Endodermal cell (in vitro differentiated cells): ENCODE measurements around the gene SLC24A4. TPM values are rescaled to one million over a fixed set of nuclear protein-coding genes. Genes with fewer than 3 reads are reported as not detected.

Source experiments
- DNase-seq: peaks from one replicate; pipeline ENCODE4 v3.0.0-alpha.2; 2017
- H3K27ac ChIP-seq: 2 replicates; pipeline ENCODE4 v1.5.1; 2013; ENCODE audit warnings: mild to moderate bottlenecking, low read depth, low read length, moderate library complexity
- H3K27me3 ChIP-seq: 2 replicates; pipeline ENCODE4 v1.6.1; 2013; ENCODE audit warnings: mild to moderate bottlenecking, low read length, moderate library complexity; ENCODE audit not compliant: insufficient read depth, control insufficient read depth, poor library complexity, severe bottlenecking
- H3K36me3 ChIP-seq: 2 replicates; pipeline ENCODE4 v1.7.0; 2013; ENCODE audit warnings: mild to moderate bottlenecking, low read length, moderate library complexity; ENCODE audit not compliant: control insufficient read depth, insufficient read depth
- H3K4me1 ChIP-seq: one replicate; pipeline ENCODE4 v1.7.0; 2013; ENCODE audit warnings: low read length; ENCODE audit not compliant: control insufficient read depth, insufficient read depth
- H3K4me3 ChIP-seq: 2 replicates; pipeline ENCODE4 v1.5.1; 2013; ENCODE audit warnings: mild to moderate bottlenecking, low read length, moderate library complexity
- H3K9ac ChIP-seq: 2 replicates; pipeline ENCODE4 v1.6.1; 2013; ENCODE audit warnings: mild to moderate bottlenecking, low read length, moderate library complexity; ENCODE audit not compliant: poor library complexity, severe bottlenecking; ENCODE audit errors: extremely low read depth
- H3K9me3 ChIP-seq: 2 replicates; pipeline ENCODE4 v1.6.1; 2013; ENCODE audit warnings: mild to moderate bottlenecking, low read length, moderate library complexity; ENCODE audit not compliant: control insufficient read depth
- H3K27ac Mint-ChIP-seq: 2 replicates; pipeline ENCODE4 v1.8.0; 2020; ENCODE audit warnings: mixed read lengths
- H3K27me3 Mint-ChIP-seq: 2 replicates; pipeline ENCODE4 v1.8.0; 2021; ENCODE audit warnings: mild to moderate bottlenecking, mixed read lengths; ENCODE audit not compliant: insufficient read depth
- H3K36me3 Mint-ChIP-seq: 2 replicates; pipeline ENCODE4 v1.8.0; 2020; ENCODE audit warnings: low read depth, mixed read lengths
- H3K4me1 Mint-ChIP-seq: 2 replicates; pipeline ENCODE4 v1.8.0; 2020; ENCODE audit warnings: mixed read lengths
- H3K4me3 Mint-ChIP-seq: 2 replicates; pipeline ENCODE4 v1.8.0; 2020; ENCODE audit warnings: mild to moderate bottlenecking, moderate library complexity, mixed read lengths
- H3K9me3 Mint-ChIP-seq: 2 replicates; pipeline ENCODE4 v1.8.0; 2020; ENCODE audit warnings: mild to moderate bottlenecking, mixed read lengths
- CTCF ChIP-seq: fragments of 200-600 bp; sonication (generic); conservative IDR thresholded peaks from 2 replicates; pipeline ENCODE4 v1.5.0; 2021; ENCODE audit warnings: antibody characterized with exemption, mild to moderate bottlenecking
- WGBS, 2 experiments: methylation state at CpG; one replicate each; pipeline versions ENCODE4 v1.1.5 to v1.1.7; 2013; ENCODE audit warnings: missing lambda C conversion rate in 2 of 2, mixed read lengths in 1 of 2; ENCODE audit not compliant: insufficient coverage in 1 of 2, insufficient read length in 1 of 2; 5-methylcytosine and 5-hydroxymethylcytosine counted together
- total RNA-seq, 2 donors: library from RNA; stranded (reverse); fragmentation: NEBNext Ultra II Directional in 1 of 2; extraction: Animal tissue kit (Norgen Biotek cat#: 25700) in 1 of 2; gene quantifications; 2 replicates in 1 of 2; 3 replicates in 1 of 2; pipeline ENCODE4 v1.2.1, GENCODE V29; 2021

Gene SLC24A4
- total RNA-seq, 2 donors from 2014 or later: 0.09 to 0.29 TPM

- no peak overlapping the region for H3K27ac ChIP-seq
- DNase-seq: peak; percentile 78
- H3K27me3 ChIP-seq: peaks cover 76% of the 10 kb centered on the region
- peaks cover 7% of the 10 kb centered on the region for H3K4me1 ChIP-seq
- Mint-ChIP-seq H3K4me1 (peaks cover 18% of the 10 kb centered on the region), H3K9me3 (no peaks in the 10 kb centered on the region), H3K4me3 (no peak overlapping the region), H3K27ac (no peak overlapping the region), H3K36me3 (no peaks in the 10 kb centered on the region), H3K27me3 (peaks cover 91% of the 10 kb centered on the region)
- H3K4me3 ChIP-seq: no peak overlapping the region
- no peaks in the 10 kb centered on the region for H3K36me3 ChIP-seq
- H3K9me3 ChIP-seq: no peaks in the 10 kb centered on the region
- no peak overlapping the region for H3K9ac ChIP-seq
- WGBS, 2 experiments: 48 to 58% methylated on average over 6 to 8 of the region's 9 CpGs
- peak; percentile 83 for TF ChIP-seq CTCF
Measured at GRCh38 chr14:92352158-92352985, 29.4 kb downstream of the SLC24A4 start.

- no peak for DNase-seq
- Mint-ChIP-seq H3K9me3 (no peaks in the 10 kb centered on the region), H3K4me1 (peaks cover 11% of the 10 kb centered on the region), H3K27me3 (peaks cover 94% of the 10 kb centered on the region), H3K4me3 (no peak overlapping the region), H3K36me3 (no peaks in the 10 kb centered on the region), H3K27ac (no peak overlapping the region)
- TF ChIP-seq CTCF: no peak
- Histone ChIP-seq H3K27ac (no peak overlapping the region), H3K9ac (no peak overlapping the region), H3K9me3 (no peaks in the 10 kb centered on the region), H3K27me3 (peaks cover 79% of the 10 kb centered on the region), H3K4me3 (no peak overlapping the region), H3K36me3 (no peaks in the 10 kb centered on the region), H3K4me1 (peaks cover 5% of the 10 kb centered on the region)
- WGBS, 2 experiments: 74 to 91% methylated on average over 2 to 3 of the region's 3 CpGs
Measured at GRCh38 chr14:92353447-92353846, 30.5 kb downstream of the SLC24A4 start.

- 59 to 100% methylated on average over 1 to 3 of the region's 3 CpGs for WGBS, 2 experiments
- no peaks in the 10 kb centered on the region for H3K4me1 Mint-ChIP-seq
- no peak overlapping the region for H3K4me3 ChIP-seq
- H3K36me3 ChIP-seq: no peaks in the 10 kb centered on the region
- no peaks in the 10 kb centered on the region for H3K36me3 Mint-ChIP-seq
- DNase-seq: no peak
- no peak overlapping the region for H3K27ac ChIP-seq
- TF ChIP-seq CTCF: no peak
- peaks cover 75% of the 10 kb centered on the region for H3K27me3 Mint-ChIP-seq
- no peak overlapping the region for H3K4me3 Mint-ChIP-seq
- H3K9ac ChIP-seq: no peak overlapping the region
- no peaks in the 10 kb centered on the region for H3K4me1 ChIP-seq
- H3K27me3 ChIP-seq: peaks cover 68% of the 10 kb centered on the region
- no peaks in the 10 kb centered on the region for H3K9me3 ChIP-seq
- H3K9me3 Mint-ChIP-seq: no peaks in the 10 kb centered on the region
- H3K27ac Mint-ChIP-seq: no peak overlapping the region
Measured at GRCh38 chr14:92356677-92357076, 33.7 kb downstream of the SLC24A4 start.
